Suppressor macrophage treated with lipopolysaccharide for 1 hour (primary cell): Measurements from ENCODE around the gene SIRT4.
A peak's percentile ranks its signal among the peaks of the same experiment; 100 is the strongest.
"Not testable (repeated sequence)": the region's sequence is repeated elsewhere in the genome, so short reads cannot be mapped to it uniquely, and the experiment has no call there.

Experiments used
- DNase-seq, 3 donors: peaks; one replicate each; pipeline ENCODE4 v3.0.0-alpha.2; 2020 to 2022

Gene SIRT4, protein sequence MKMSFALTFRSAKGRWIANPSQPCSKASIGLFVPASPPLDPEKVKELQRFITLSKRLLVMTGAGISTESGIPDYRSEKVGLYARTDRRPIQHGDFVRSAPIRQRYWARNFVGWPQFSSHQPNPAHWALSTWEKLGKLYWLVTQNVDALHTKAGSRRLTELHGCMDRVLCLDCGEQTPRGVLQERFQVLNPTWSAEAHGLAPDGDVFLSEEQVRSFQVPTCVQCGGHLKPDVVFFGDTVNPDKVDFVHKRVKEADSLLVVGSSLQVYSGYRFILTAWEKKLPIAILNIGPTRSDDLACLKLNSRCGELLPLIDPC

DNA sequence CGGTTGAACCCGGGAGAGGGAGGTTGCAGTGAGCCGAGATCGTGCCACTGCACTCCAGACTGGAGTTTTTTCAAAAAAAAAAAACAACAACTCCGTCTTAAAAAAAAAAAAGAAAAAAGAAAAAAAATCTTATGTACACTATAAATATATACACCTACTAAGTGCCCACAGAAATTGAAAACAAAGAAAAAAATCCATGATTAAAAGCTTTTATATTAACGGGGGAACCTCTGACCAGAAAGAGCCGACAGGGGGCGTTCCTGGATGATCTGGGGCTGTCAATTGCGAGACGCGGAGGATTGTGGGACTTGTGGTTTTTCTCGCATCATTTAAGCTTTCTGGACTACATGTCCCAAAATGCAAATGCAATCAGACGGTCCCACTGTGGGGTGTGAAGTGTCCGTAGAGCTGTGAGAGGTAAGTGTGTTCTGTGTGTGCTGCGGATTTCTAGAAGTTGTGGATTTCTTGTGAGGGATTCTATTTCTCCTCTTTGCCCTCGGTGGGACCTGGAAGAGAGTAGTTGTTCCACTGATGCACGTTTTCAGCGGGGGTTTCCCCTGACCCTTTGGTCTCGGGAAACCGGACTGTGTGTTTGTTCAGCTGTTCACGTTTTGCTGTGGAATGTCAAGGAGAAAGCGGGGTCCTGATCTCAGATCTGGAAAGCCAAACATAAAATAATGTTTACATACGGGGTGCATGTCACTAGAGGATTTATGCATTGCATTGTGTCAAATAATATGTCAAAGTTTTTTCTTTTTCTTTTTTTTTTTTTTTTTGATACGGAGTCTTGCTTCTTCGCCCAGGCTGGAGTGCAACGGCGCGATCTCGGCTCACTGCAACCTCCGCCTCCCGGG, at the start of gene SIRT4:
Gene SIRT4 (plus strand): TSS at position 360 of the 854 bp plus-strand sequence. CDS start 1,241 bp downstream, outside the sequence.
- DNase-seq = peak; percentile 95 to 97 (median 96)

GRCh38 chr12:120253313-120253712, 48.8 kb upstream of the SIRT4 start:
- not testable (repeated sequence) for DNase-seq

DNA sequence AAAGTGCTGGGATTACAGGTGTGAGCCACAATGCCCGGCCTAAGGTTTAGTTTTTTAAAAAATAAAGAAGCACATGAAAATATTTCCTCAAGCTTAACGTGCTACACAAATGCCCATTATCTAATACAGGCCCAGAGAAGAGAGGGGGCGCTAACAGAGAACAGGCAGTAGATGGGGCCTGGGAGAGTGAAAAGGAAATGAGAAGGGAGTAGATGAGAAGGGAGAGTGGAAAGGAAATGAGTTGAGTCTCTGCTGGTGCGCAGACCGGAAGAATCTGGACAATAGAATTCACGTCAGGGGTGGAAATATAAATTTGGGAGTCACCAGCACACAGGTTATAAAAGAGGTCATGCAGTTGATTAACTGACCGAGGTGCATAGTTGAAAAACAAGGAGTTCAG, 47.3 kb upstream of the SIRT4 start:
- DNase-seq = no peak

GRCh38 chr12:120257041-120257821, 44.9 kb upstream of the SIRT4 start:
- DNase-seq = no peak

- no peak for DNase-seq
Observed at GRCh38 chr12:120258323-120258896, 43.7 kb upstream of the SIRT4 start.

GRCh38 chr12:120259418-120260202, 42.5 kb upstream of the SIRT4 start:
- no peak for DNase-seq

DNA sequence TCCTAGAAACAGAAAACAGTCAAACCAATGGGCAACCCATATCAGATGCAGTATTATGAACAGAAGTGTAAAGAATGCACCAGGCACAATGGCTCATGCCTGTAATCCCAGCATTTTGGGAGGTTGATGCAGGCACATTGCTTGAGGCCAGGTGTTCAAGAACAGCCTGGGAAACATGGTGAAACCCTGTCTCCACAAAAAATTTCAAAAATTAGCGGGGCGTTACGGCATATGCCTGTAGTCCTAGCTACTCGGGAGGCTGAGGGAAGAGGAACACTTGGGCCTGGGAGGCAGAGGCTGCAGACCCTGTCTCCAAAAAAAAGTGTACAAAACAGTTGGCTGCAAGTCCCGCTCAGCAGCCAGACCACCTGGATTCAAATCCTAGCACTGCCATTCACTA, 41.5 kb upstream of the SIRT4 start:
- no peak for DNase-seq

DNA sequence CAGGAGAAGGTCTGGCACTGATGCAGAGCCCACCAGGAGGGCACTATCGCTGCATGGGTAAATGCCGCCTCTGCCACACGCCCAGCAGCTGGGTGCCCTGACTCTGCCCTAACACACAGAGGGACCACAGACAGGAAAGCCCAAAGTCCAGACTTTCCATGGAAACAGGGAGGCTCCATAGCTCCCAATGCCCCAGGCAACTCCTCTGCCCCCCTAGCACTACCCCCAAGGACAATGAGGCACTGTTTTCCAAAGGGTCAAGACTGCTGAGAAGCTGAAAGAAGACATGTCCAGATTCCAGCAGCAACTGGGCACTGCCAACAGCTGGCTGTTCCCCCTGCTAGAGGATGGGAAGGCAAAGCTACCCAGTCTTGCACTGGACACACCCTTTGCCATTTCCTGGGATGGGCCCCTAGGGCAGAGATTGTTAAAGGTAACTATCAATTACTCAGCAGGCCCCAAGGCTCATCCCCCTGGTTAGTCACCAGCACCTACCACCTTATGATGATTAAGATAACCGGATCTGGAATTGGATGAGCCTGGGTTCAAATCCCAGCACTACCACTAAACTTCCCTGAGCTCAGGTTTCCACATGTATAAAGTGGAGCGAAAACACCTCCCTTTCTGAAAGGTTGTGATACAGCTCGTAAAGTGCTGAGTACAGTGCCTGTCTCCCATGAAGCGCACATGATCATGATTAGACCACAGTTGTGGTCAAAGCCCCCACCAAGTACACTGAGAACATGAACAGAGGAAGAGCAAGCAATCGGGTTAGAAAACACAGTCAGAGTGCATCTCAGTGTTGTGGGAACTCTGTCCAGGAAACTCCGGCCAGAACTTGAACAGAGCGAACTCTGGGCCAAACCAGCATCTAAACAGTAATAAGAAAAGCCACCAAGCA, 39.9 kb upstream of the SIRT4 start:
- DNase-seq = no peak

DNA sequence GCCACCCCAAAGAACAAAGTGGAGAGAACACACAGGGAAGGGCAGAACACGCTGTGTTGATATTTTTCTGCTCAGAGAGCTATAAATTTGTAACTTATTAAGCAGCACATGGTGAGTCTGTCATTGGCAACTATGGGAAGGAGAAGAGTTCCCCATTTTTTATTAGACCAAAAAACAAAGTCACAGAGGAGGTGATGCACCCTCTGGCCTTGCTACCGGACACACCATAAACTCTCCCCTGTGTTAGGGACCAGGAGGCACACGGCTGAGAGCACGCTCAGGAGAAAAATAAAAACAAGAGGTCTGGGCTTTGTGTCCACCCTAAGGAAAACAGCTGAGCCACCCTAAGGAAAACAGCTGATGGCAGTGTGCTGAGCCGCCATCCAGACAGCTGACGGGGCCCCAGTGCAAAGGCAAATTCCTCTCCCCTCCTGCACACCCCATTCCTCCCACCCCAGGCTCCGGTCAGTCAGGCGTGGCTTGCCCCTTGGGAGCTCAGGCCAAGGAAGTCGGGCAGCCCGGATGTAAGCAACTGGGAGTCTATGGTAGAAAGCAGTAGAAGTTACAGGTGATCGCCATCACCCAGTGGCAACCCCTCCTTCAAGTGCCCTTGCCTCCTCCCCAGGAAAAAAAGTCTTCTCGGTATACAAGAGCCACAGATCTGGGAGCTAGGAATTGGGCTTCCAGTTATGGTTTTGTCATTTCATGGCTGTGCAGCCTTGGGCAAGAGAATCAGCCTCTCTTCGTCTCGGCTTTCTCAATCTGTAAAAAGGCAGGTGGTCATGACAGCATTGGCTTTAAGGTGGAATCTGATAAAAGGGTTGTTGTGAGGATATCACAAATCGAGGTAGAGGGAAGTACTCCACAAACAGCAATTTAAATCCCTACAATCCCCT, 39.0 kb upstream of the SIRT4 start:
- peak; percentile 50 to 62 (median 61) for DNase-seq

GRCh38 chr12:120263748-120264085, 38.4 kb upstream of the SIRT4 start:
- DNase-seq = no peak

DNA sequence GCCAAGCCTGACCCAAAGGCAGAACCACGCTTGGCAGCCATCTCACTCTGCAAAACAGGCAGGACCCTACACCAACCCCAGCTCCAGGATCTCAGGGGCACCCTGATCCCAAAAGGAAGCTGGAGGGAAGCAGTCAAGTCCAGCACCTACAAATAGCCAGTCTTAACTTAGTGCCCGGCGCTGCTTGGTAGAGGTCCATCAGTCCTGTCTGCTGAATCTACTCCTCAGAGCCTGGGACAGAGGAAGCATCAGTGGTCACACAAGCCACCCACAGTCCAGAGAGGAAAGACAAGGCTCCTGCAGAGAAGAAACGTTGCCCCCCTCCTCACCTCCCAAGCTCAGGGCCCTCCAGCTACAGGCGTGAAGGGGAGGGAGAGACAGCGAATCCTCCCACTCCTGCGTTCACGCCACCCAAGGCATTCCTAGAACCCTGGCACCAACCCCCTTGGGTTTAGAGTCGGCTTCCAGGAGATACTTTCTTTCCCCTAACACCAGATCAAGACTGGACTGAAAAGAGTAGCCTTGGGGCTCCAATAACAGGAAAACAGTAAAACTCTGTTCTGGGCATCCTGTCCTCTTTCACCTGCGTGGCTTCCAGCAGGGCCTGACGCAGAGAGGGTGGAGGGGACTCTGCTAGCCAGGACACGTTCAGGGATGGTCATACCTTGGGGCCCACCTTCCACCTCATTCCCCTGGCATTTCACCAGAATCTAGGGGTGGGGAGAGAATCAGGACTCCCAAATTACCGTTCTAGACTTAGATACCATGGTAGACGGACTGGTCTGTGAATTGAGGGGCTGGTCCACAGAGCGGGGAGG, 37.8 kb upstream of the SIRT4 start:
- no peak for DNase-seq

- DNase-seq = no peak
Observed at GRCh38 chr12:120264904-120265472, 37.1 kb upstream of the SIRT4 start.

DNA sequence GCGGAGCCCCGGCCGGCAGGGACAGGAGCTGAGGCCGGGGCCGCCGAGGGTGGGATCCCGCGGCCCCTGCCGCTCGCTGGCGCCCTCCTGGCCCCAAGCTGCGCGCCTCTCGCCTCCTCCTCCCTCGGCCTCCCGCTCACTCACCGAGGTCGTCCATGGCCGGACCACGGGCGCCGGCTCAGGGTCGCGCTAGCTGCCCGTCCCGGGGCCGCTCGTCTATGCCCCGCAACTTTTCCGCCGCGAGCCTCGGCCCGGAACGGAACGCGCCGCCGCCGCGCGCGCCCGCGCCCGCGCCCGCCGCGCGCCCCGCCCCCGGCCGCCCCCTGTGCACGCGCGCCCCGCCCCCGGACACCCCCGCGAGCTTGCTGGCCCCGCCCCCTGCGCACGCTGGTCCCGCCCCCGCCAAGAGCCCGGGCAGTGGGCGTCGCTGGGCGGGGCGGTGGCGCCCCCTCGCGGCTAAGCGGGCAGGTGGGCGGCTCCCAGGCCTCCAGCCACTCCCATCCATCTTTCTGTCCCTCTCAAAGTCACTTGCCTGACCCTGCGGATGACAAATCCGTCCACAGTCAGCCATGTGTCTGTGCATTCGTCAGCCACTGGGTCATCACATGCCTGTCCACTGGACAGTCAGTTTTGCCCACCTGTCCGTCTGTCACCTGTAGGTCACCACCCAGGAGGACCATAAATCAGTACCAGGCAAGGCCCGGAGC, 36.5 kb upstream of the SIRT4 start, which contains the start of gene PXN:
Gene PXN (minus strand): TSS at position 258 of the 707 bp plus-strand sequence. CDS start 101 bp downstream, at position 157.
- peak; percentile 85 to 96 (median 94) for DNase-seq

- DNase-seq = peak; percentile 73 to 80 (median 74)
Observed at GRCh38 chr12:120266180-120266870, 35.8 kb upstream of the SIRT4 start.

DNA sequence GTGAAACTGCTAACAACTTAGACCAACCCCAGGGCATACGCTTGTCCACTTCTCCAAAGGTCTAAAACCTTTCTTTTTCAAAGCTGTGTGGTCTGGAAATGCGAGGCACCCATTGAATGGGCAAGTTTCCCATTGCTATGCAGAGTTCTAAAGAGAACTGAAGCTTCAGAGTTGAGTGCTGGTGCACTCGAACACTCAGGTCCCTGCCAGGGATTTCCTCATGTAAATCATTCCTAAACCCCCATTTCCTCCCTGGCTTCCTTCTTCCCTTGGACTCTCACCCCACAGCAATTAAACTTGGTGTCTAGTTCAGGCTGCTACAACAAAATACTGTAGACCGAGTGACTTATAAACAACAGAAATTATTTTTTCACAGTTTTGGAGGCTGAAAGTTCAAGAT, 34.4 kb upstream of the SIRT4 start:
- DNase-seq = no peak

GRCh38 chr12:120276734-120277133, 25.4 kb upstream of the SIRT4 start:
- no peak for DNase-seq
